Measurements from ENCODE around the gene TLCD3B.

DNA sequence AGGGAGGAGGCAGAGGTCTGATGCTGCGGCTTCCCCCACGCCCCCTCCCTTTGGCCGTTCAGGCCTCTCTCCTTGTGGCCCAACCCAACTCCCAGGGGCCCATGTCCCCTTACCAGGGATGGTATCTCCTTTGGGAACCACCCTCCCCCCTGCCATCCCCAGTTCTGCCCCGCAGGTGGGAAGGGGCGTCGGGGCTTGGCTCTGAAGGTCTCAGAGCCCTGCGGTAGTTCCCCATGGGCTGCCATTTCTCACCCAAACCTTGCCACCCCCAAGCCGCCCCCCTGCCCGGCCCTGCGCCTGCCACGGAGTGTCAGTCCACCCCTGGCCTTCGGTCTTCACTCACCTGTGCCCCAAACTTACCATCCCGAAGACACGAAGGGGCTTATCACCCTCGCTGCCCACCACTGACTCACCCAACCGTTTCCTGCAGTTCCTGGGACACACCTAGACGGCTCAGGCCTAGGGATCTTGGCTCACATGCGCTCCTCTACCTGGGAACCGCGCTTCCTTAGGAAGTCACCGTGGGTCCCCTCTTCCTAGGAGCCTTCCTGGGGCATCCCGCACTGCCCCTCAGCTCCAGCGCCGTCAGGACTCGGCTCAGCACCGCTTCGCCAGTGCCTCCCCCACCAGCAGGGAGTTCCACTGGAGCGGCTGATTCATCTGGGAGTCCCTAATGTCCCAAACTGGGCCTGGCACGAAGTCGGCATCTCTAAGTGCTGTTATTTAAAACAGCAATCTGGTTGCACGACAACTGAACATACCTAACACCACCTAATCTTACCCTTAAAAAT lies 19.2 kb downstream of the TLCD3B start:
- TF ChIP-seq POLR2A (IDR thresholded peaks at IDR 0.05) (no peak), EP300 (IDR thresholded peaks at IDR 0.05) (no peak)
